ENCODE data around the gene FIBP. TPM values are rescaled to one million over a fixed set of nuclear protein-coding genes. Genes with fewer than 3 reads are reported as not detected.

FIBP gene
- polyA plus RNA-seq, 3 donors from 2014 or later: 120 to 145 (median 141) TPM

GRCh38 chr11:65834202-65834601, 54.1 kb downstream of the FIBP start:
- peaks cover 7 to 8% of the 10 kb centered on the region in 2 donors for H3K4me1 Mint-ChIP-seq
- peaks cover 2 to 8% (median 5%) of the 10 kb centered on the region in 3 donors for H3K27me3 Mint-ChIP-seq (ENCODE audit: low read depth in 3 of 3)
- no peak overlapping the region for H3K27ac Mint-ChIP-seq
- DNase-seq: no peak
- no peak overlapping the region for H3K4me3 Mint-ChIP-seq
- no peaks in the 10 kb centered on the region for H3K36me3 Mint-ChIP-seq
- peaks cover 0 to 1% (median 0%) of the 10 kb centered on the region in 6 donors for H3K9me3 Mint-ChIP-seq

Other genes with a start within 250 kb of the FIBP start
- gene RELA, start 225.6 kb downstream of the FIBP start, polyA plus RNA-seq: 10 to 100 TPM; 38.5 to 88.4 (median 41.8) TPM
- 10 to 100 TPM; 41.8 to 49.4 (median 47.7) TPM for gene KAT5, start 176.2 kb downstream of the FIBP start, polyA plus RNA-seq
- 100 to 1,000 TPM in 2 of 3 donors, 10 to 100 TPM in 1; 37.4 to 160 (median 124) TPM for gene RNASEH2C, start 167.7 kb downstream of the FIBP start, polyA plus RNA-seq
- 10 to 100 TPM in 1 of 3 donors, 1 to 10 TPM in 2; 7.6 to 20.8 (median 8.2) TPM for gene AP5B1, start 107.5 kb downstream of the FIBP start, polyA plus RNA-seq
- not detected for gene OVOL1, start 101.4 kb downstream of the FIBP start, polyA plus RNA-seq
- gene SNX32, start 54.5 kb downstream of the FIBP start, polyA plus RNA-seq: 1 to 10 TPM in 2 of 3 donors, under 1 TPM in 1; 0.30 to 1.7 (median 1.6) TPM
- gene CFL1, start 30.3 kb downstream of the FIBP start, polyA plus RNA-seq: 1,000 to 10,000 TPM; 2,883 to 4,279 (median 3,963) TPM
- gene MUS81, start 28.0 kb downstream of the FIBP start, polyA plus RNA-seq: 10 to 100 TPM; 22.7 to 47.0 (median 32.2) TPM
- 1 to 10 TPM; 1.6 to 6.3 (median 3.6) TPM for gene EFEMP2, start 15.7 kb downstream of the FIBP start, polyA plus RNA-seq
- gene CTSW, start 8.6 kb downstream of the FIBP start, polyA plus RNA-seq: 1,000 to 10,000 TPM; 2,066 to 3,052 (median 2,928) TPM
- gene CCDC85B, start 2.2 kb upstream of the FIBP start, polyA plus RNA-seq: 100 to 1,000 TPM in 2 of 3 donors, 10 to 100 TPM in 1; 62.9 to 159 (median 142) TPM
- under 1 TPM; 0.13 to 0.30 (median 0.17) TPM for gene FOSL1, start 11.9 kb upstream of the FIBP start, polyA plus RNA-seq
- gene C11orf68, start 30.6 kb upstream of the FIBP start, polyA plus RNA-seq: 10 to 100 TPM; 45.7 to 84.5 (median 60.4) TPM
- 100 to 1,000 TPM; 135 to 234 (median 182) TPM for gene DRAP1, start 31.0 kb upstream of the FIBP start, polyA plus RNA-seq
- not detected for gene TSGA10IP, start 57.0 kb upstream of the FIBP start, polyA plus RNA-seq
- gene SART1, start 73.3 kb upstream of the FIBP start, polyA plus RNA-seq: 10 to 100 TPM in 2 of 3 donors, 1 to 10 TPM in 1; 7.5 to 53.0 (median 16.1) TPM
- gene EIF1AD, start 113.7 kb upstream of the FIBP start, polyA plus RNA-seq: 10 to 100 TPM; 14.0 to 26.0 (median 21.0) TPM
- gene BANF1, start 114.0 kb upstream of the FIBP start, polyA plus RNA-seq: 100 to 1,000 TPM; 212 to 366 (median 295) TPM
- gene CST6, start 123.5 kb upstream of the FIBP start, polyA plus RNA-seq: not detected
- 10 to 100 TPM; 17.2 to 41.1 (median 20.8) TPM for gene CATSPER1, start 138.0 kb upstream of the FIBP start, polyA plus RNA-seq
- gene GAL3ST3, start 160.7 kb upstream of the FIBP start, polyA plus RNA-seq: not detected
- gene SF3B2, start 163.9 kb upstream of the FIBP start, polyA plus RNA-seq: 100 to 1,000 TPM in 1 of 3 donors, 10 to 100 TPM in 2; 71.7 to 141 (median 76.7) TPM
- 10 to 100 TPM; 10.0 to 72.3 (median 23.9) TPM for gene PACS1, start 181.8 kb upstream of the FIBP start, polyA plus RNA-seq